Testis (tissue), 3 donors: ENCODE data around the gene MINDY4. TPM values are rescaled to one million over a fixed set of nuclear protein-coding genes. Genes with fewer than 3 reads are reported as not detected.

Experiments used
- DNase-seq: peaks from one replicate; pipeline ENCODE4 v3.0.0-alpha.2; 2019
- H3K27ac ChIP-seq, 2 donors: fragments of 200-600 bp; sonication (generic); one replicate each; pipeline ENCODE4 v1.5.1; 2019
- H3K27me3 ChIP-seq: fragments of 200-600 bp; sonication (generic); one replicate; pipeline ENCODE4 v1.5.1; 2019
- H3K36me3 ChIP-seq: fragments of 200-600 bp; sonication (generic); one replicate; pipeline ENCODE4 v1.5.1; 2017; ENCODE audit warnings: low read depth; ENCODE audit errors: missing control alignments
- H3K4me1 ChIP-seq: fragments of 200-600 bp; sonication (generic); one replicate; pipeline ENCODE4 v1.5.1; 2019
- H3K4me3 ChIP-seq, 2 donors: fragments of 200-600 bp; sonication (generic); one replicate each; pipeline ENCODE4 v1.5.1; 2017 to 2019
- H3K9me3 ChIP-seq: fragments of 200-600 bp; sonication (generic); one replicate; pipeline ENCODE4 v1.5.1; 2017
- POLR2A ChIP-seq: fragments of 450-650 bp; IDR thresholded peaks from one replicate; pipeline ENCODE4 v1.6.1; 2017; ENCODE audit warnings: antibody characterized with exemption, mild to moderate bottlenecking, moderate library complexity
- WGBS, 2 donors: methylation state at CpG; one replicate each; pipeline ENCODE4 v1.1.5; 2018; 5-methylcytosine and 5-hydroxymethylcytosine counted together
- intact Hi-C: fragments of 100-400 bp; cut with DNase I; formaldehyde crosslinking; loops from one replicate; pipeline ENCODE4 v1.15.1; 2023; ENCODE audit warnings: low total_unique reads
- polyA plus RNA-seq: library from polyadenylated mRNA; stranded (reverse); fragments of 350-450 nt; fragmentation: Illumina TruSeq; extraction: RNeasy Lipid Tissue Mini Kit (QIAGEN cat#74804); gene quantifications from one replicate; pipeline ENCODE4 v1.2.3, GENCODE V29; 2014; ENCODE audit warnings: low read depth, low replicate concordance; ENCODE audit not compliant: insufficient read depth
- total RNA-seq, 2 donors: library from RNA; depleted of rRNA; stranded (reverse); fragments of >200 nt; gene quantifications; one replicate each; pipeline ENCODE4 v1.2.3, GENCODE V29; 2016
- TF ChIP-seq, protein P1 (sequence below), 3 experiments: fragments of 450-650 bp in 2 of 3; fragments of 200-600 bp in 1 of 3; sonication (generic) in 1 of 3; IDR thresholded peaks; one replicate each; pipeline ENCODE4 v1.5.1; 2016 to 2019; ENCODE audit warnings: antibody characterized with exemption in 3 of 3, mild to moderate bottlenecking in 2 of 3, moderate library complexity in 1 of 3

The MINDY4 gene
- total and polyA plus RNA-seq, 3 donors from 2014 or later, result 25.3 to 51.7 (median 47.6) TPM

DNA sequence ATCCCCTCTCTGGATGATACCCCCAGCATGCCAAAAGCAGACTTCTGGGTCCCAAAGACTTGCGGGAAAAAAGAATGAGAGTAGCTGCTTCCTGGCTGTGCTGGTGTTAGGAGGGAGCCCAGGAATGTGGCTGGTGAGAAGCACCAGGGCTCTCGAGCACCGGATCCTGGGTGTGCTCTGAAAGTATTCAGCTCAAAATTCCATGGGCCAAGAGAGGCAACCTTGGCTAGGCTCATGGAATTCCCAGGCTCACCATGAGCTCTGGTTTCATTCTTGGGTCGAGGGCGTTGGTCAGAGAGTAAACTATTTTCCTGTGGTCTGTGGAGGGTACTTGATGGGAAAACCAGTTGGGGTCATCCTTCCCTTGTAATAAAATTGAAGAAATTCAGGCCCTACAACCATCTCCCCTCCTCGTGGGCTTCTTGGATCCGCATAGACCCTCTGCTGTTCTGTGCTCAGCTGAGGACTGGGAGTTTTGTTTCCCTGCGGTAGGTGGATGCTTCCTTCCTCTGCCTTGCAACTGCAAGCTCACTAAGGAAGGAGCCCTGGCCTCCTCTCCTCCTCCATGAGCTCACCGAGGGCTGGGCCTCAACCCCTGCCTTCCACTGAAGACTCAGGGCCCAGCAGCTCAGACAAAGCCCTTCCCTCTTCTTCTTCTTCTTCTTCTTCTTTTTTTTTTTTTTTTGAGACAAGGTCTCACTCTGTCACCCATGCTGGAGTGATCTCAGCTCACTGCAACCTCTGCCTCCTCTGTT is 106.0 kb downstream of the MINDY4 start:
- intact Hi-C loops, result no loop called here
- Histone ChIP-seq H3K36me3 (no peaks in the 10 kb centered on the region), H3K9me3 (no peaks in the 10 kb centered on the region), H3K27me3 (no peaks in the 10 kb centered on the region), H3K4me3 (no peak overlapping the region), H3K4me1 (no peaks in the 10 kb centered on the region), H3K27ac (no peak overlapping the region)
- WGBS, 2 donors, result 83 to 86% methylated on average over 9 of the region's 9 CpGs
- DNase-seq, result no peak
- TF ChIP-seq POLR2A, result no peak
- TF ChIP-seq, protein P1, sequence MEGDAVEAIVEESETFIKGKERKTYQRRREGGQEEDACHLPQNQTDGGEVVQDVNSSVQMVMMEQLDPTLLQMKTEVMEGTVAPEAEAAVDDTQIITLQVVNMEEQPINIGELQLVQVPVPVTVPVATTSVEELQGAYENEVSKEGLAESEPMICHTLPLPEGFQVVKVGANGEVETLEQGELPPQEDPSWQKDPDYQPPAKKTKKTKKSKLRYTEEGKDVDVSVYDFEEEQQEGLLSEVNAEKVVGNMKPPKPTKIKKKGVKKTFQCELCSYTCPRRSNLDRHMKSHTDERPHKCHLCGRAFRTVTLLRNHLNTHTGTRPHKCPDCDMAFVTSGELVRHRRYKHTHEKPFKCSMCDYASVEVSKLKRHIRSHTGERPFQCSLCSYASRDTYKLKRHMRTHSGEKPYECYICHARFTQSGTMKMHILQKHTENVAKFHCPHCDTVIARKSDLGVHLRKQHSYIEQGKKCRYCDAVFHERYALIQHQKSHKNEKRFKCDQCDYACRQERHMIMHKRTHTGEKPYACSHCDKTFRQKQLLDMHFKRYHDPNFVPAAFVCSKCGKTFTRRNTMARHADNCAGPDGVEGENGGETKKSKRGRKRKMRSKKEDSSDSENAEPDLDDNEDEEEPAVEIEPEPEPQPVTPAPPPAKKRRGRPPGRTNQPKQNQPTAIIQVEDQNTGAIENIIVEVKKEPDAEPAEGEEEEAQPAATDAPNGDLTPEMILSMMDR (IDR thresholded peaks at IDR 0.05), result no peak

DNA sequence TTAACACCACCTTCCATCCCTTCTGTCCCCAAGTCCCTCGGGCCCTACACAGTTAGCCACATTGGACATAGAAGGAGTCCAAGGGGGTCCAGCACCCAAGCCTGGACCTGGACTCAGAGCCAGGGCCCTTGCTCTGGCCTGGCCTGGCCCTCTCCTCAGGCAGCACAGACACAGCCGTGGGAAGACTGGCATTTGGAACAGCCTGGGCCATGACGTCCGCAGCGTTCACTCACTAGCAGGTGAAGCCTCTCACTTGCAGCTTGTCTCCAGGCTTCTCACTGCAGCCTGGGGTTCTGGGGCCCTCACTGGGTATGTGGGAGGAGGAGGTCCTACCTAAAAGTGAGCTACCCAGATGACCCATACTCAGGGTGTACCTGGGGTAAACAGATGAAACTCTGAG is 106.8 kb downstream of the MINDY4 start:
- Histone ChIP-seq H3K9me3 (no peaks in the 10 kb centered on the region), H3K27me3 (no peaks in the 10 kb centered on the region), H3K4me1 (no peaks in the 10 kb centered on the region), H3K36me3 (no peaks in the 10 kb centered on the region), H3K4me3 (no peak overlapping the region), H3K27ac (no peak overlapping the region)
- DNase-seq, result no peak
- WGBS, 2 donors, result 86 to 100% methylated on average over 1 to 5 of the region's 5 CpGs
- intact Hi-C loops, result no loop called here
- TF ChIP-seq, protein P1 (IDR thresholded peaks at IDR 0.05), result no peak
- TF ChIP-seq POLR2A, result no peak

- TF ChIP-seq, protein P1 (IDR thresholded peaks at IDR 0.05), result no peak
- TF ChIP-seq POLR2A, result no peak
- H3K9me3 ChIP-seq, result no peaks in the 10 kb centered on the region
- no peaks in the 10 kb centered on the region for H3K4me1 ChIP-seq
- no peak overlapping the region for H3K4me3 ChIP-seq
- no peaks in the 10 kb centered on the region for H3K27me3 ChIP-seq
- WGBS, 2 donors, result 78 to 84% methylated on average over 14 of the region's 14 CpGs
- H3K36me3 ChIP-seq, result no peaks in the 10 kb centered on the region
- no peak overlapping the region for H3K27ac ChIP-seq
- DNase-seq, result no peak
- intact Hi-C loops, result no loop called here
Observed at GRCh38 chr7:30879139-30880124, 108.2 kb downstream of the MINDY4 start.

DNA sequence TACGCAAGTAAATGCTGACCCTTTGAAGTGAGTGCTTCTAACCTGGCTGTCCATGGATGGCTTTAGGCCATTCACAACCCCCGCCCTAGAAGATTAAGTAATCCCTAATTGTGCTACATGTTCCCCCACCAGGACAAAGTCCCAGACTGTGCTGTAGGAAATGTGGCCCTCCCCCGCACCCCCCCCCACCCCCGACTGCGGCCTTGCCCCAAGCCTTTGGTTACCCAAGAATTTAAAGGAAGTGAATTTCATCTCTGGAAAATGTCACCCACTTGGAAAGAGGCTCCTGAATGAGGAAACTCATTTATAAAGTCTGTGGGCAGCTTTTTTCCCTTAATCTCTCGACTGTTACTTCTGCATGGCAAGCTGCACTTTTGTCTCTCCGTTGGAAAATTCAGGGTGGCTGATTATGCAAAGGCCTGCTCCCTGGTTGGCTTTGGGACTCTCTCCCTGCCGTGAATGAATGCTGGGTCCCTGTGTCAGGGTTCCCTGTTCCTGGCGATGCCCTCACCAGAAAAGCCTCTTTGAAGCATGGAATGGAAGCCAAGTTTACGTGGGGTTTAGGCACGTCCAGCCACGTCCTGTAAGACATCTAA is 109.0 kb downstream of the MINDY4 start:
- Histone ChIP-seq H3K4me3 (no peak overlapping the region), H3K9me3 (no peaks in the 10 kb centered on the region), H3K27ac (no peak overlapping the region), H3K27me3 (no peaks in the 10 kb centered on the region), H3K36me3 (no peaks in the 10 kb centered on the region), H3K4me1 (no peaks in the 10 kb centered on the region)
- intact Hi-C loops, result no loop called here
- DNase-seq, result no peak
- 78 to 79% methylated on average over 12 of the region's 12 CpGs for WGBS, 2 donors
- TF ChIP-seq, protein P1 (IDR thresholded peaks at IDR 0.05), result no peak
- no peak for TF ChIP-seq POLR2A
